Measurements from ENCODE around the gene IGF2BP1.
A peak's percentile ranks its signal among the peaks of the same experiment; 100 is the strongest.
"Not testable (repeated sequence)": the region's sequence is repeated elsewhere in the genome, so short reads cannot be mapped to it uniquely, and the experiment has no call there.

The IGF2BP1 gene

DNA sequence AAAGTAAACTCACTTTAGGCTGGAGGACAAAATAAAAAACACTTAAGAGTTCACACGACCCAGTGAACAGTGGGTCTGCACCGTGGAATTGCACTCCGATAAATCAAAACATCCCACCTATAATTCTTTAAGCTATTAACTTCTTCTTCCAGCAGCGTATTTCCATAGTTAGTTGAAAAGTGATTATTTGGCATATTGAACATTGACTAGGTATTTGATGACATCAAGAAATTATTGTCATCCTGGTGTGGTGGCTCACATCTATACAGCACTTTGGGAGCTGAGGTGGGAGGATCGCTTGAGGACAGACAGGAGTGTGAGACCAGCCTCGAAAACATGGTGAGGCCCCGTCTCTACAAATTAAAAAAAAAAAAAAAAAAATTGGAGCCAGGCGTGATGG is 23.4 kb downstream of the IGF2BP1 start:
- DNase-seq (ENCODE audit: low read depth): no peak
- TF ChIP-seq CTCF (IDR thresholded peaks at IDR 0.05; ENCODE audit: insufficient read depth, low read depth, low read length, missing control alignments): no peak
- no peak overlapping the region for H3K4me3 ChIP-seq (ENCODE audit: low read length)

- no peak for DNase-seq (ENCODE audit: low read depth)
- TF ChIP-seq CTCF (IDR thresholded peaks at IDR 0.05; ENCODE audit: insufficient read depth, low read depth, low read length, missing control alignments): no peak
- no peak overlapping the region for H3K4me3 ChIP-seq (ENCODE audit: low read length)
Observed at GRCh38 chr17:49021095-49021767, 24.0 kb downstream of the IGF2BP1 start.

GRCh38 chr17:49021768-49022103 is 24.6 kb downstream of the IGF2BP1 start:
- no peak for TF ChIP-seq CTCF (IDR thresholded peaks at IDR 0.05; ENCODE audit: insufficient read depth, low read depth, low read length, missing control alignments)
- DNase-seq (ENCODE audit: low read depth): no peak
- H3K4me3 ChIP-seq (ENCODE audit: low read length): no peak overlapping the region

DNA sequence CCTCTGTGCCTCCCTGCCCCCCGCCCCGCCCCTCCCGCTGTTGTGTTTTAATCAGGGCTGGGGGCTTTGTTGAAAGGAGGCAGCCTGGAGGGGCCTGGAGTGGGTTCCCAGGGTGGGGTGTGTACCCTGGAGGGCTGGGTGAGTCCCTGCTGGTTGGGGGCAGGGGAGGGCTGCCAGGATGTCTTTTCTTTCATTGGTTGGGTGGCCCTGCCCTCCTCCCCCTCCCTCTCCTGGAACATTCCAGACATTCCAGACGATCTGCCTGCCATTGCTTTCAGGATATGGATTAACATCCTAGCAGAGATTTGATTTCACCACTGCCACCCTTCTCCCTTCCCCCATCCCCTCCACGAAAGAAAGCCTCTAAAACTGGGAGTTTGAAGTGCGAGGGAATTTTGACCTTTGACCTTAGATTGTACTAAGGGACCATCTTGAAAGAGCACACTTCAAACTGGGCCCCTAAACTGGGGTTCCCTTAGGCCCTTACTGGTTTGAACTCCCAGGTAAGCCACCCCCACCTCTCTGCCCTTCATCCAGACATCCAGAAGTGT is 25.3 kb downstream of the IGF2BP1 start:
- no peak overlapping the region for H3K4me3 ChIP-seq (ENCODE audit: low read length)
- TF ChIP-seq CTCF (IDR thresholded peaks at IDR 0.05; ENCODE audit: insufficient read depth, low read depth, low read length, missing control alignments): no peak
- peak; percentile 30 for DNase-seq (ENCODE audit: low read depth)

- no peak for DNase-seq (ENCODE audit: low read depth)
- no peak for TF ChIP-seq CTCF (IDR thresholded peaks at IDR 0.05; ENCODE audit: insufficient read depth, low read depth, low read length, missing control alignments)
Observed at GRCh38 chr17:49024523-49024922, 27.3 kb downstream of the IGF2BP1 start.

GRCh38 chr17:49026447-49026846 is 29.3 kb downstream of the IGF2BP1 start:
- not testable (repeated sequence) for H3K4me3 ChIP-seq (ENCODE audit: low read length); DNase-seq (ENCODE audit: low read depth)

More at GRCh38 chr17:49024523-49024922, 27.3 kb downstream of the IGF2BP1 start:
- no peak overlapping the region for H3K4me3 ChIP-seq (ENCODE audit: low read length)

DNA sequence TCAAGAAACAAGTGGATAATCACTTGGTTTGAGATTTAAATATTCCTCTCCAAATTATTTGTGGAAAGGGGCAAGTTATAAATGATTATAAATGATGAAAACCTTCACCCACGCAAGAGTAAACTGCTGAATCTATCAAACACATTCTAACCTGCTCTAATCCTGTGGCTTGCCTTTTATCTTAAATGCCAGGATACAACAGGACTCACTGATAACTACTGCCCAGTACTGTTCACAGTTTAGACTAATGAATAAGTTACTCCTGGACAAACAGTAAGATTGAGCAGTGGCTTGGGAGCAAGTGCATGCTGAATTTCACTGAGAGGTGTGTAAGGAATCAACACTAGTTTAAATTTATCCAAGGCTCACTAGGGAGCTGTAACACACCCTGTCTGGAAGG is 31.1 kb downstream of the IGF2BP1 start:
- DNase-seq (ENCODE audit: low read depth): no peak
- TF ChIP-seq CTCF (IDR thresholded peaks at IDR 0.05; ENCODE audit: insufficient read depth, low read depth, low read length, missing control alignments): no peak

More for the DNA sequence above, 31.1 kb downstream of the IGF2BP1 start:
- no peak overlapping the region for H3K4me3 ChIP-seq (ENCODE audit: low read length)
